Esophagus squamous epithelium (tissue), 4 donors: ENCODE data around the gene CDC42BPG.

ENCODE experiments used
- CTCF ChIP-seq, 6 experiments: fragments of 450-650 bp in 4 of 6; fragments of 200-600 bp in 2 of 6; sonication (generic) in 2 of 6; IDR thresholded peaks; one replicate each; pipeline ENCODE4 v1.5.1; 2016 to 2019; ENCODE audit warnings: antibody characterized with exemption in 6 of 6, mild to moderate bottlenecking in 4 of 6, moderate library complexity in 4 of 6
- POLR2A ChIP-seq, 4 donors: fragments of 450-650 bp; IDR thresholded peaks; one replicate each; pipeline ENCODE4 v1.6.1; 2017; ENCODE audit warnings: antibody characterized with exemption in 4 of 4, mild to moderate bottlenecking in 4 of 4, moderate library complexity in 3 of 4

GRCh38 chr11:64852804-64853509 lies 8.5 kb upstream of the CDC42BPG start:
- TF ChIP-seq CTCF (IDR thresholded peaks at IDR 0.05) (no peak), POLR2A (IDR thresholded peaks at IDR 0.05) (no peak)
